GM21423 (cell line): Measurements from ENCODE around the gene PXDN.

Source experiments
- ATAC-seq: cut with Tn5 transposase; IDR thresholded peaks from one replicate; pipeline ENCODE4 v1.9.1; 2021; ENCODE audit warnings: mild to moderate bottlenecking, moderate library complexity; ENCODE audit not compliant: unreplicated experiment

PXDN gene

GRCh38 chr2:1653956-1654695 lies 90.2 kb downstream of the PXDN start:
- ATAC-seq = no peak

- ATAC-seq = no peak
Measured at GRCh38 chr2:1652034-1652790, 92.1 kb downstream of the PXDN start.

GRCh38 chr2:1651121-1652033 lies 92.9 kb downstream of the PXDN start:
- no peak for ATAC-seq

GRCh38 chr2:1650085-1650872 lies 94.0 kb downstream of the PXDN start:
- ATAC-seq = no peak

GRCh38 chr2:1649103-1650084 lies 94.9 kb downstream of the PXDN start:
- no peak for ATAC-seq

- no peak for ATAC-seq
Measured at GRCh38 chr2:1648241-1649102, 95.8 kb downstream of the PXDN start.

- ATAC-seq = no peak
Measured at GRCh38 chr2:1647417-1648240, 96.7 kb downstream of the PXDN start.

GRCh38 chr2:1645761-1646476 lies 98.4 kb downstream of the PXDN start:
- no peak for ATAC-seq

- ATAC-seq = no peak
Measured at GRCh38 chr2:1644427-1644826, 99.9 kb downstream of the PXDN start.

GRCh38 chr2:1642993-1643619 lies 101.2 kb downstream of the PXDN start:
- ATAC-seq = no peak

- no peak for ATAC-seq
Measured at GRCh38 chr2:1642066-1642861, 102.1 kb downstream of the PXDN start.

GRCh38 chr2:1641523-1641922 lies 102.8 kb downstream of the PXDN start:
- no peak for ATAC-seq

GRCh38 chr2:1640301-1641135 lies 103.8 kb downstream of the PXDN start:
- ATAC-seq = no peak

GRCh38 chr2:1639086-1639858 lies 105.0 kb downstream of the PXDN start:
- no peak for ATAC-seq
